A673 (cell line): Measurements from ENCODE around the gene PLPP7. TPM values are rescaled to one million over a fixed set of nuclear protein-coding genes. Genes with fewer than 3 reads are reported as not detected.

Source experiments
- BruUV-seq: library from RNA; stranded (reverse); fragments of 400-500 nt; replicated peaks from 2 replicates; lab custom pipeline; 2021; lab: Mats Ljungman, UMichigan
- CTCF ChIA-PET: fragments of 300-600 bp; sonication (Branson Sonifier 250); formaldehyde crosslinking; loops from one replicate; lab custom pipeline; 2022; ENCODE audit warnings: antibody characterized with exemption; lab: Charles Lee
- POLR2A ChIA-PET: fragments of 300-600 bp; sonication (Branson Sonifier 250); formaldehyde crosslinking; loops from one replicate; lab custom pipeline; 2022; ENCODE audit warnings: antibody characterized with exemption; ENCODE audit not compliant: low non-redundant PET; lab: Charles Lee
- DNase-seq: peaks from one replicate; pipeline ENCODE4 v3.0.0-alpha.2; 2015; ENCODE audit warnings: low spot score
- H3K27ac ChIP-seq: fragments of 200-600 bp; sonication (generic); 2 replicates; pipeline ENCODE4 v1.5.1; 2016; ENCODE audit warnings: mixed run types, low read depth, mild to moderate bottlenecking, mixed read lengths, antibody characterized with exemption, low read length; ENCODE audit not compliant: poor library complexity, severe bottlenecking
- H3K27me3 ChIP-seq: fragments of 200-600 bp; sonication (generic); replicated peaks from 2 replicates; pipeline ENCODE4 v1.6.1; 2017; ENCODE audit warnings: mixed run types, low read depth, mild to moderate bottlenecking, mixed read lengths, antibody characterized with exemption, low read length; ENCODE audit not compliant: insufficient read depth, poor library complexity
- H3K36me3 ChIP-seq: fragments of 200-600 bp; sonication (generic); 2 replicates; pipeline ENCODE4 v1.6.1; 2016; ENCODE audit warnings: mixed run types, mild to moderate bottlenecking, mixed read lengths, antibody characterized with exemption, low read length; ENCODE audit not compliant: insufficient read depth, poor library complexity, severe bottlenecking
- H3K4me1 ChIP-seq: fragments of 200-600 bp; sonication (generic); 2 replicates; pipeline ENCODE4 v1.6.1; 2017; ENCODE audit warnings: mixed run types, mild to moderate bottlenecking, mixed read lengths, antibody characterized with exemption, low read length; ENCODE audit not compliant: insufficient read depth, poor library complexity, severe bottlenecking
- H3K4me3 ChIP-seq: fragments of 200-600 bp; sonication (generic); 2 replicates; pipeline ENCODE4 v1.5.1; 2016; ENCODE audit warnings: low read depth, mixed run types, mild to moderate bottlenecking, mixed read lengths, low read length; ENCODE audit not compliant: poor library complexity, severe bottlenecking
- H3K9me3 ChIP-seq: fragments of 200-600 bp; sonication (generic); 2 replicates; pipeline ENCODE4 v1.6.1; 2016; ENCODE audit warnings: mixed run types, low read depth, mild to moderate bottlenecking, mixed read lengths, antibody characterized with exemption, low read length; ENCODE audit not compliant: poor library complexity, severe bottlenecking
- EZH2 ChIP-seq: fragments of 200-600 bp; sonication (generic); IDR thresholded peaks from 2 replicates; pipeline ENCODE4 v1.6.1; 2017; ENCODE audit warnings: borderline replicate concordance, low read depth, mild to moderate bottlenecking, mixed read lengths, antibody characterized with exemption, low read length; ENCODE audit not compliant: poor library complexity, severe bottlenecking
- intact Hi-C: fragments of 100-400 bp; cut with micrococcal nuclease; formaldehyde crosslinking; loops from one replicate; pipeline ENCODE4 v1.10.0; 2022; ENCODE audit not compliant: unreplicated experiment
- total RNA-seq: library from RNA; stranded (reverse); gene quantifications from 2 replicates; pipeline ENCODE4 v1.2.3, GENCODE V29; 2021
- TF ChIP-seq, protein P1 (sequence below): fragments of 300-800, 200-600 bp; sonication (generic); conservative IDR thresholded peaks from 2 replicates; pipeline ENCODE4 v1.5.1; 2017; ENCODE audit warnings: low read depth, mild to moderate bottlenecking, antibody characterized with exemption, low read length, moderate library complexity, mixed read lengths

The PLPP7 gene
- total RNA-seq, 1 experiment from 2014 or later, result not detected

DNA sequence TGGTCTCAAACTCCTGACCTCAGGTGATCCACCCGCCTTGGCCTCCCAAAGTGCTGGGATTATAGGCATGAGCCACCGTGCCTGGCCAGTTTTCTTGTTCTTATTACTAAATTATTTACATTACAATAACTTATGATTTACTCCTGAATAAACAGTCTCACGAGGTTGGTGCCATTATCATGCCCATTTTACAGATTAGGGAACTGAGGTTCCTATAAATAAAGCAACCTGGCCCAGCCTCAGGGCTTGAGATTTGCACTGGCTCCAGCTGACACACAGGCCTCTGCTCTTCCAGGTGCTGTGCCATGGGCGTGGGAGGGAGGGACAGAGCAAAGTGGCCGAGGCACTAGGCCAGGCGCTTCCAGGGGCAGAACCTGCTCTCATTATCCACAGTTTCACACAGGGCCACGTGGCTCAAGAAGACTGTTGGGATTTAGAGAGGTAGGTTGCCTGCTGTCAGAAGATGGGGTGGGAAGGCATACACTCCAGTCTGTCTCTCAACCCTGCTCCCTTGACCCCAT, 2.3 kb downstream of the PLPP7 start:
- intact Hi-C loops, result no loop called here
- Histone ChIP-seq H3K36me3 (no peaks in the 10 kb centered on the region), H3K4me1 (no peaks in the 10 kb centered on the region), H3K27me3 (no peaks in the 10 kb centered on the region), H3K4me3 (no peak overlapping the region), H3K27ac (no peak overlapping the region), H3K9me3 (no peaks in the 10 kb centered on the region)
- ChIA-PET POLR2A (no interaction called here), CTCF (no interaction called here)
- TF ChIP-seq EZH2, result no peak
- TF ChIP-seq, protein P1, sequence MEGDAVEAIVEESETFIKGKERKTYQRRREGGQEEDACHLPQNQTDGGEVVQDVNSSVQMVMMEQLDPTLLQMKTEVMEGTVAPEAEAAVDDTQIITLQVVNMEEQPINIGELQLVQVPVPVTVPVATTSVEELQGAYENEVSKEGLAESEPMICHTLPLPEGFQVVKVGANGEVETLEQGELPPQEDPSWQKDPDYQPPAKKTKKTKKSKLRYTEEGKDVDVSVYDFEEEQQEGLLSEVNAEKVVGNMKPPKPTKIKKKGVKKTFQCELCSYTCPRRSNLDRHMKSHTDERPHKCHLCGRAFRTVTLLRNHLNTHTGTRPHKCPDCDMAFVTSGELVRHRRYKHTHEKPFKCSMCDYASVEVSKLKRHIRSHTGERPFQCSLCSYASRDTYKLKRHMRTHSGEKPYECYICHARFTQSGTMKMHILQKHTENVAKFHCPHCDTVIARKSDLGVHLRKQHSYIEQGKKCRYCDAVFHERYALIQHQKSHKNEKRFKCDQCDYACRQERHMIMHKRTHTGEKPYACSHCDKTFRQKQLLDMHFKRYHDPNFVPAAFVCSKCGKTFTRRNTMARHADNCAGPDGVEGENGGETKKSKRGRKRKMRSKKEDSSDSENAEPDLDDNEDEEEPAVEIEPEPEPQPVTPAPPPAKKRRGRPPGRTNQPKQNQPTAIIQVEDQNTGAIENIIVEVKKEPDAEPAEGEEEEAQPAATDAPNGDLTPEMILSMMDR, result no peak
- BruUV-seq, result no TSS peak
- no peak for DNase-seq

DNA sequence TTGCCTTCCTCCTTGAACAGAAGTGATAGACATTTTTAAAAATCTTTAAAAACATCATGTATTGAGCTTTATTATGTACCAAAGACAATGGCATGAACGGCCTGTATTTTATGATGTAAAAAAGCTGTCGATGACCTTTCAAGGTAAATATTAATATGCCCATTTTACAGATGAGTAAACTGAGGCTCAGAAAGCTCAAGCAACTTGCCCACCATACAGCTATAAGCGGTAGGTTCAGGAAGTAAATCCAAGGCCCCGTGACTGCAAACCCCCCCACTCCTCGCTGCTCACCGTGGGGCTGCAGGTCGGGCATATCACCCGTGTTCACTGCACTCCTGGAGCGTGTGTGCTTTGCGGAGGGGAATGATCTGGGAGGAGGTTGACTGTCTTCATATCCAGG, 3.4 kb downstream of the PLPP7 start:
- intact Hi-C loops, result no loop called here

DNA sequence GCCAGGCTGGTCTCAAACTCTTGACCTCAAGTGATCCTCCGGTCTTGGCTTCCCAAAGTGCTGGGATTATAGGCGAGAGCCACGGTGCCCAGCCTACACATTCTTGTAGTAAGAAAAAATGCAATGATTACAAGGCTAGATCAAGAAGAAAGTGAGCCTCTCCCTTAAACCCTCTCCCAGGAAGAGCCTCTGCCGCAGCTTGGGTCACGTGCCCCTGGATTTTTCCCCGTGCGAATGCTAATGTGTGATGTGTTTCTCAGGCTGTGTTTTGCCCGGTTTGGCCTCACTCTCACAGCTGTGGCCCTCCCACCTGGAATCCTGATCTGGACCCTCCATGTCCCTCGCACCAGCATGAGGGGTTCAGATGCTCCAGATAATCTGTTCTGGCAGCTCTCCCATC, 6.9 kb downstream of the PLPP7 start:
- Histone ChIP-seq H3K27me3 (no peaks in the 10 kb centered on the region), H3K27ac (no peak overlapping the region), H3K36me3 (no peaks in the 10 kb centered on the region), H3K4me1 (no peaks in the 10 kb centered on the region), H3K4me3 (no peak overlapping the region), H3K9me3 (no peaks in the 10 kb centered on the region)
- CTCF ChIA-PET, result no interaction called here
- POLR2A ChIA-PET, result no interaction called here
- intact Hi-C loops, result no loop called here
- no peak for TF ChIP-seq EZH2
- TF ChIP-seq, protein P1, result no peak
- DNase-seq, result no peak
- BruUV-seq, result no TSS peak

More for the DNA sequence above, 3.4 kb downstream of the PLPP7 start:
- Histone ChIP-seq H3K4me1 (no peaks in the 10 kb centered on the region), H3K4me3 (no peak overlapping the region), H3K36me3 (no peaks in the 10 kb centered on the region), H3K9me3 (no peaks in the 10 kb centered on the region), H3K27me3 (no peaks in the 10 kb centered on the region), H3K27ac (no peak overlapping the region)
- ChIA-PET POLR2A (interaction anchor here (0.6 kb wide), 1 partner anchor 37 kb away, joined by 4 read pairs; no protein-coding TSS in a partner anchor), CTCF (no interaction called here)
- no TSS peak for BruUV-seq
- no peak for DNase-seq
- TF ChIP-seq, protein P1, result no peak
- TF ChIP-seq EZH2, result no peak
